Activated CD4-positive, alpha-beta T cell treated with anti-CD3 and anti-CD28 coated beads, Interleukin-2, amount 10 ng/mL, durations not matched to agents 24 days and 14 days (primary cell): ENCODE data around the gene GC. TPM values are rescaled to one million over a fixed set of nuclear protein-coding genes. Genes with fewer than 3 reads are reported as not detected.
"Not testable (repeated sequence)": the region's sequence is repeated elsewhere in the genome, so short reads cannot be mapped to it uniquely, and the experiment has no call there.

Experiments used
- DNase-seq: peaks from one replicate; pipeline ENCODE4 v3.0.0; 2022
- H3K27ac Mint-ChIP-seq: one replicate; pipeline ENCODE4 v1.8.0; 2022; ENCODE audit warnings: mild to moderate bottlenecking, mixed read lengths
- H3K27me3 Mint-ChIP-seq: one replicate; pipeline ENCODE4 v1.8.0; 2022; ENCODE audit warnings: mixed read lengths
- H3K36me3 Mint-ChIP-seq: one replicate; pipeline ENCODE4 v1.8.0; 2022; ENCODE audit warnings: low read depth, mild to moderate bottlenecking, mixed read lengths
- H3K4me1 Mint-ChIP-seq: one replicate; pipeline ENCODE4 v1.8.0; 2021; ENCODE audit warnings: mixed read lengths
- H3K4me3 Mint-ChIP-seq: one replicate; pipeline ENCODE4 v1.8.0; 2022; ENCODE audit warnings: mild to moderate bottlenecking, moderate library complexity, mixed read lengths
- H3K9me3 Mint-ChIP-seq: one replicate; pipeline ENCODE4 v1.8.0; 2021; ENCODE audit warnings: mixed read lengths
- intact Hi-C: fragments of 100-400 bp; cut with micrococcal nuclease; formaldehyde crosslinking; loops from one replicate; pipeline ENCODE4 v1.15.1; 2023
- total RNA-seq: library from RNA; stranded (reverse); gene quantifications from 2 replicates; pipeline ENCODE4 v1.2.3, GENCODE V29; 2022

GC gene
- total RNA-seq, 1 donor from 2014 or later, result not detected

DNA sequence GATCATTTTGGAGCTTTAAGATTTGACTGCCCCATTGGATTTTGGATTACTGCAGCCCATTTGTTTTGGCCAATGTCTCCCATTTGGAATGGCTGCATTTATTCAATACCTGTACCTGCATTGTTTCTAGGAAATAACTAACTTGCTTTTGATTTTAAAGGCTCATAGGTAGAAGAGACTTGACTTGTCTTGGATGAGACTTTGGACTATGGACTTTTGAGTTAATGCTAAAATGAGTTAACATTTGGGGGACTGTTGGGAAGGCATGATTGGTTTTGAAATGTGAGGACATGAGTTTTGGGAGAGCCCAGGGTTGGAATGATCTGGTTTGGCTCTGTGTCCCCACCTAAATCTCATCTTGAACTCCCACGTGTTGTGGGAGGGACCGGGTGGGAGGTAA lies 45.1 kb downstream of the GC start:
- H3K4me3 Mint-ChIP-seq, H3K4me1 Mint-ChIP-seq, DNase-seq: not testable (repeated sequence)

GRCh38 chr4:71732706-71733105 lies 51.2 kb downstream of the GC start:
- H3K9me3 Mint-ChIP-seq, result no peaks in the 10 kb centered on the region
- DNase-seq, result no peak
- no peaks in the 10 kb centered on the region for H3K4me1 Mint-ChIP-seq
- no peaks in the 10 kb centered on the region for H3K36me3 Mint-ChIP-seq
- intact Hi-C loops, result no loop called here
- H3K4me3 Mint-ChIP-seq, result no peak overlapping the region
- H3K27me3 Mint-ChIP-seq, result no peaks in the 10 kb centered on the region
- H3K27ac Mint-ChIP-seq, result no peak overlapping the region

More for the DNA sequence above, 45.1 kb downstream of the GC start:
- H3K27ac Mint-ChIP-seq, H3K27me3 Mint-ChIP-seq, intact Hi-C loops, H3K36me3 Mint-ChIP-seq, H3K9me3 Mint-ChIP-seq: not testable (repeated sequence)

GRCh38 chr4:71732066-71732465 lies 51.8 kb downstream of the GC start:
- intact Hi-C loops, result no loop called here
- Mint-ChIP-seq H3K36me3 (no peaks in the 10 kb centered on the region), H3K9me3 (no peaks in the 10 kb centered on the region), H3K27ac (no peak overlapping the region), H3K4me3 (no peak overlapping the region), H3K27me3 (no peaks in the 10 kb centered on the region), H3K4me1 (no peaks in the 10 kb centered on the region)
- DNase-seq, result no peak

DNA sequence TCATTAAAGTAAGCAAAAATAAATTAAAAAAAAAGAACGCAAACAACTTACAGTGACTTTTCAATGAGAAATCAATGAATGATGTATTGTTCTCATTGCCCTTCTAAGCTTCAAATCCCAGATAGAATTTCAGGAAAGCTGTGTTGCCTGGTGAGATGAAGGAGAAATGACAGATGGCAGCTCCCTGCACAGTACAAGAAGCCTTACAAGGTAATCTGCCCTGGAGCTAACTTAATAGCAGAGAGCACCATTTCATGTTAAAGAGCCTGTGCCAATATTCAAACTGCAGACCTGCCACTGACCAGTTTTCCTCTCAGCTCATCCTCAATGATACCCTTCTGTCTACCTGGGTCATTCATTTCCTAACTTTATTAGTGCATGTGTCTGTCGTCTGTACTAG lies 54.0 kb downstream of the GC start:
- H3K36me3 Mint-ChIP-seq, result no peaks in the 10 kb centered on the region
- intact Hi-C loops, result no loop called here
- H3K4me1 Mint-ChIP-seq, result no peaks in the 10 kb centered on the region
- H3K27me3 Mint-ChIP-seq, result no peaks in the 10 kb centered on the region
- H3K4me3 Mint-ChIP-seq, result no peak overlapping the region
- H3K9me3 Mint-ChIP-seq, result no peaks in the 10 kb centered on the region
- H3K27ac Mint-ChIP-seq, result no peak overlapping the region
- DNase-seq, result no peak

- DNase-seq, result no peak
- H3K27ac Mint-ChIP-seq, result no peak overlapping the region
- no peaks in the 10 kb centered on the region for H3K27me3 Mint-ChIP-seq
- no peaks in the 10 kb centered on the region for H3K9me3 Mint-ChIP-seq
- no peaks in the 10 kb centered on the region for H3K36me3 Mint-ChIP-seq
- intact Hi-C loops, result loop anchor here (2.0 to 5.0 kb wide), 3 partner anchors 529 to 1113 kb away; no protein-coding TSS in a partner anchor
- H3K4me1 Mint-ChIP-seq, result no peaks in the 10 kb centered on the region
- no peak overlapping the region for H3K4me3 Mint-ChIP-seq
Observed at GRCh38 chr4:71713611-71714203, 70.2 kb downstream of the GC start.

- H3K27ac Mint-ChIP-seq, result no peak overlapping the region
- DNase-seq, result no peak
- H3K9me3 Mint-ChIP-seq, result no peaks in the 10 kb centered on the region
- no peaks in the 10 kb centered on the region for H3K27me3 Mint-ChIP-seq
- H3K4me1 Mint-ChIP-seq, result no peaks in the 10 kb centered on the region
- intact Hi-C loops, result loop anchor here (2.0 to 5.0 kb wide), 2 partner anchors 527 to 1060 kb away; no protein-coding TSS in a partner anchor
- H3K36me3 Mint-ChIP-seq, result no peaks in the 10 kb centered on the region
- no peak overlapping the region for H3K4me3 Mint-ChIP-seq
Observed at GRCh38 chr4:71711985-71712348, 71.9 kb downstream of the GC start.

- Mint-ChIP-seq H3K36me3 (no peaks in the 10 kb centered on the region), H3K4me1 (no peaks in the 10 kb centered on the region), H3K27ac (no peak overlapping the region), H3K9me3 (no peaks in the 10 kb centered on the region), H3K4me3 (no peak overlapping the region), H3K27me3 (no peaks in the 10 kb centered on the region)
- no peak for DNase-seq
- intact Hi-C loops, result loop anchor here (5.0 kb wide), 1 partner anchor 1059 kb away; no protein-coding TSS in a partner anchor
Observed at GRCh38 chr4:71711044-71711984, 72.6 kb downstream of the GC start.

- no peak overlapping the region for H3K27ac Mint-ChIP-seq
- no peak for DNase-seq
- intact Hi-C loops, result loop anchor here (5.0 kb wide), 1 partner anchor 1058 kb away; no protein-coding TSS in a partner anchor
- H3K36me3 Mint-ChIP-seq, result no peaks in the 10 kb centered on the region
- no peaks in the 10 kb centered on the region for H3K4me1 Mint-ChIP-seq
- no peaks in the 10 kb centered on the region for H3K27me3 Mint-ChIP-seq
- H3K9me3 Mint-ChIP-seq, result no peaks in the 10 kb centered on the region
- H3K4me3 Mint-ChIP-seq, result no peak overlapping the region
Observed at GRCh38 chr4:71709961-71710360, 73.9 kb downstream of the GC start.

DNA sequence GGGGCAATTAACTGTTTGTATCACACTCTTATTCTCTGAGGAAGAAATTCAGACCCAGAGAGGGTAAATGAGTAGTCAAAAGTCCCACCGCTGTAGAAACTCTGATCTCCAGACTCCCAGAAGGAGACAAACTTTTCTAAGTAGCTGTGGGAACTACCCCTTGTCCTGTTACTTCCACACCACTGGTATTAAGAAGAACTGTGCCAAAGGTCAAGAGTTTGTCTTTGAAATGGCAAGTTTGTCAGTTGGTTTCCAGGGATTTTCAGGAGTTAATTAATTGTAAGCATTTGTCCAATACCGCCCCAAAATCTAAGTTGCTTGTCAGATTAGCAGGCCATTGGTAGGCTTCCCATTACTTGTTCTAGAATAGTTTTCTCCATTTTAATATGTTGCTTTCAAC lies 85.7 kb downstream of the GC start:
- no peak for DNase-seq
- intact Hi-C loops, result no loop called here
- no peaks in the 10 kb centered on the region for H3K4me1 Mint-ChIP-seq
- H3K36me3 Mint-ChIP-seq, result no peaks in the 10 kb centered on the region
- H3K4me3 Mint-ChIP-seq, result no peak overlapping the region
- no peaks in the 10 kb centered on the region for H3K9me3 Mint-ChIP-seq
- H3K27me3 Mint-ChIP-seq, result peaks cover 2% of the 10 kb centered on the region
- H3K27ac Mint-ChIP-seq, result no peak overlapping the region

GRCh38 chr4:71697031-71697430 lies 86.8 kb downstream of the GC start:
- Mint-ChIP-seq H3K27me3 (no peaks in the 10 kb centered on the region), H3K9me3 (no peaks in the 10 kb centered on the region), H3K36me3 (no peaks in the 10 kb centered on the region), H3K4me3 (no peak overlapping the region), H3K4me1 (no peaks in the 10 kb centered on the region), H3K27ac (no peak overlapping the region)
- no peak for DNase-seq
- intact Hi-C loops, result no loop called here

GRCh38 chr4:71694961-71695360 lies 88.9 kb downstream of the GC start:
- Mint-ChIP-seq H3K27me3 (no peaks in the 10 kb centered on the region), H3K27ac (no peak overlapping the region), H3K4me3 (no peak overlapping the region), H3K36me3 (no peaks in the 10 kb centered on the region), H3K9me3 (no peaks in the 10 kb centered on the region), H3K4me1 (no peaks in the 10 kb centered on the region)
- DNase-seq, result no peak
- intact Hi-C loops, result no loop called here

GRCh38 chr4:71692963-71693362 lies 90.9 kb downstream of the GC start:
- Mint-ChIP-seq H3K9me3 (no peaks in the 10 kb centered on the region), H3K4me1 (no peaks in the 10 kb centered on the region), H3K36me3 (no peaks in the 10 kb centered on the region), H3K4me3 (no peak overlapping the region), H3K27me3 (no peaks in the 10 kb centered on the region), H3K27ac (no peak overlapping the region)
- DNase-seq, result no peak
- intact Hi-C loops, result no loop called here

DNA sequence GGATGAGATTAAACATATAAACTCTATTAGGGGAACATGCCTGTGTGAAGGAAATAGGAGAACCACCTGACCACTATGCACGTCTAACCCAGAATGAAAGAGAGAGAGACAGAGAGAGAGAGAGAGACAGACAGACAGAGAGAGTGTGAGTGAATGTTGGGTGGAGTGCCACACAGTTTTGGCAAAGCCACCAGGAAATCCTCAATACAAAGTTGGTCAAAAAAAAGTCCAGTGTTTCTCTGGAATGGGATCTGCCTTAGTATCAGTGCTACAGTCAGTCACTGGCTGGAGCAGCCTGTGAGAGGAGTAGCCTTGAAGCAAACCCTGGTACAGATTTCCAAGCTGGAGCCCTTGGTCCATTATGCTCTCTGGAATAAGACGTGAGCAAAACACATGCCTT lies 91.7 kb downstream of the GC start:
- no peaks in the 10 kb centered on the region for H3K36me3 Mint-ChIP-seq
- no peak overlapping the region for H3K4me3 Mint-ChIP-seq
- no peak for DNase-seq
- H3K9me3 Mint-ChIP-seq, result no peaks in the 10 kb centered on the region
- no peaks in the 10 kb centered on the region for H3K4me1 Mint-ChIP-seq
- H3K27me3 Mint-ChIP-seq, result no peaks in the 10 kb centered on the region
- no peak overlapping the region for H3K27ac Mint-ChIP-seq
- intact Hi-C loops, result no loop called here
